T-helper 17 cell (primary cell): Measurements from ENCODE around the gene NHLH1. TPM values are rescaled to one million over a fixed set of nuclear protein-coding genes. Genes with fewer than 3 reads are reported as not detected.

Experiments
- ATAC-seq: fragments of 150-1000 bp; cut with Tn5 transposase; 2 replicates; pipeline ENCODE4 v1.10.0; 2021; ENCODE audit warnings: mild to moderate bottlenecking, moderate library complexity
- DNase-seq, 3 donors: peaks; one replicate each; pipeline versions ENCODE4 v3.0.0 to v3.0.0-alpha.2; 2020 to 2021
- H3K9me3 ChIP-seq: one replicate; pipeline ENCODE4 v1.7.0; 2013; ENCODE audit warnings: low read length, mild to moderate bottlenecking; ENCODE audit not compliant: control insufficient read depth, poor library complexity, severe bottlenecking
- H3K27ac Mint-ChIP-seq: one replicate; pipeline ENCODE4 v1.8.0; 2022; ENCODE audit warnings: mild to moderate bottlenecking, moderate library complexity, mixed read lengths
- H3K27me3 Mint-ChIP-seq: one replicate; pipeline ENCODE4 v1.8.0; 2022; ENCODE audit warnings: mixed read lengths
- H3K36me3 Mint-ChIP-seq: one replicate; pipeline ENCODE4 v1.8.0; 2022; ENCODE audit warnings: low read depth, mixed read lengths
- H3K4me1 Mint-ChIP-seq: one replicate; pipeline ENCODE4 v1.8.0; 2022; ENCODE audit warnings: mild to moderate bottlenecking, mixed read lengths
- H3K4me3 Mint-ChIP-seq: one replicate; pipeline ENCODE4 v1.8.0; 2022; ENCODE audit warnings: mild to moderate bottlenecking, moderate library complexity, mixed read lengths
- total RNA-seq, 4 donors: library from RNA in 2 of 4; stranded (reverse) in 2 of 4; gene quantifications; one replicate each; pipeline ENCODE4 v1.2.3 and lab custom pipeline; 2022 to 2026

NHLH1 gene
- total RNA-seq, 2 donors from 2014 or later: 0.17 to 0.21 TPM

GRCh38 chr1:160344936-160345335 lies 21.9 kb upstream of the NHLH1 start:
- ATAC-seq (no peak), DNase-seq (no peak)
- H3K4me3 Mint-ChIP-seq: peak overlapping the region; percentile 58
- no peaks in the 10 kb centered on the region for H3K27me3 Mint-ChIP-seq
- H3K9me3 ChIP-seq: no peaks in the 10 kb centered on the region
- peak overlapping the region; percentile 100 for H3K27ac Mint-ChIP-seq
- H3K36me3 Mint-ChIP-seq: peaks cover 10% of the 10 kb centered on the region
- H3K4me1 Mint-ChIP-seq: peaks cover 34% of the 10 kb centered on the region

- peak overlapping the region; percentile 53 for H3K27ac Mint-ChIP-seq
These were observed 20.4 kb upstream of the NHLH1 start for GRCh38 chr1:160346463-160346862.

GRCh38 chr1:160346958-160347357 lies 19.9 kb upstream of the NHLH1 start:
- no peaks in the 10 kb centered on the region for H3K9me3 ChIP-seq
- Mint-ChIP-seq H3K27ac (peak overlapping the region; percentile 53), H3K4me3 (no peak overlapping the region), H3K36me3 (peaks cover 10% of the 10 kb centered on the region), H3K27me3 (no peaks in the 10 kb centered on the region), H3K4me1 (peaks cover 26% of the 10 kb centered on the region)
- ATAC-seq (no peak), DNase-seq (no peak)

More at GRCh38 chr1:160346463-160346862, 20.4 kb upstream of the NHLH1 start:
- no peak for DNase-seq
- H3K4me1 Mint-ChIP-seq: peaks cover 27% of the 10 kb centered on the region
- H3K27me3 Mint-ChIP-seq: no peaks in the 10 kb centered on the region
- no peaks in the 10 kb centered on the region for H3K9me3 ChIP-seq
- no peak overlapping the region for H3K4me3 Mint-ChIP-seq
- no peak for ATAC-seq
- peaks cover 10% of the 10 kb centered on the region for H3K36me3 Mint-ChIP-seq

GRCh38 chr1:160351629-160352028 lies 15.2 kb upstream of the NHLH1 start:
- no peak for ATAC-seq
- H3K36me3 Mint-ChIP-seq: peaks cover 18% of the 10 kb centered on the region
- H3K4me1 Mint-ChIP-seq: peaks cover 14% of the 10 kb centered on the region
- no peak overlapping the region for H3K27ac Mint-ChIP-seq
- no peaks in the 10 kb centered on the region for H3K9me3 ChIP-seq
- DNase-seq: no peak
- no peaks in the 10 kb centered on the region for H3K27me3 Mint-ChIP-seq
- no peak overlapping the region for H3K4me3 Mint-ChIP-seq

- Mint-ChIP-seq H3K27ac (no peak overlapping the region), H3K27me3 (no peaks in the 10 kb centered on the region), H3K36me3 (peaks cover 18% of the 10 kb centered on the region), H3K4me1 (peaks cover 8% of the 10 kb centered on the region), H3K4me3 (no peak overlapping the region)
- no peak for ATAC-seq
- DNase-seq: no peak
- no peaks in the 10 kb centered on the region for H3K9me3 ChIP-seq
These were observed 14.3 kb upstream of the NHLH1 start for GRCh38 chr1:160352555-160352954.

GRCh38 chr1:160353223-160353622 lies 13.6 kb upstream of the NHLH1 start:
- Mint-ChIP-seq H3K4me1 (peaks cover 12% of the 10 kb centered on the region), H3K36me3 (peaks cover 21% of the 10 kb centered on the region)
- no peak for ATAC-seq

GRCh38 chr1:160354388-160354985 lies 12.4 kb upstream of the NHLH1 start:
- H3K9me3 ChIP-seq: no peaks in the 10 kb centered on the region
- Mint-ChIP-seq H3K4me3 (no peak overlapping the region), H3K36me3 (peaks cover 26% of the 10 kb centered on the region), H3K27ac (peak overlapping the region; percentile 37), H3K4me1 (peaks cover 15% of the 10 kb centered on the region), H3K27me3 (no peaks in the 10 kb centered on the region)
- ATAC-seq (peak; percentile 45), DNase-seq (no peak)

More at GRCh38 chr1:160353223-160353622, 13.6 kb upstream of the NHLH1 start:
- Mint-ChIP-seq H3K27me3 (no peaks in the 10 kb centered on the region), H3K27ac (peak overlapping the region; percentile 37), H3K4me3 (no peak overlapping the region)
- H3K9me3 ChIP-seq: no peaks in the 10 kb centered on the region
- no peak for DNase-seq

GRCh38 chr1:160357286-160358002 lies 9.4 kb upstream of the NHLH1 start:
- Mint-ChIP-seq H3K27me3 (no peaks in the 10 kb centered on the region), H3K4me1 (peaks cover 17% of the 10 kb centered on the region), H3K36me3 (peaks cover 24% of the 10 kb centered on the region), H3K4me3 (no peak overlapping the region), H3K27ac (no peak overlapping the region)
- no peak for ATAC-seq
- no peak for DNase-seq
- no peaks in the 10 kb centered on the region for H3K9me3 ChIP-seq

- DNase-seq (no peak), ATAC-seq (no peak)
- no peaks in the 10 kb centered on the region for H3K9me3 ChIP-seq
- H3K4me1 Mint-ChIP-seq: peaks cover 20% of the 10 kb centered on the region
- no peaks in the 10 kb centered on the region for H3K27me3 Mint-ChIP-seq
- peaks cover 22% of the 10 kb centered on the region for H3K36me3 Mint-ChIP-seq
- peak overlapping the region; percentile 24 for H3K27ac Mint-ChIP-seq
- no peak overlapping the region for H3K4me3 Mint-ChIP-seq
These were observed 8.8 kb upstream of the NHLH1 start for GRCh38 chr1:160358073-160358472.

- Mint-ChIP-seq H3K4me1 (peaks cover 26% of the 10 kb centered on the region), H3K4me3 (no peak overlapping the region), H3K27ac (no peak overlapping the region), H3K36me3 (peaks cover 19% of the 10 kb centered on the region), H3K27me3 (no peaks in the 10 kb centered on the region)
- no peaks in the 10 kb centered on the region for H3K9me3 ChIP-seq
- ATAC-seq (no peak), DNase-seq (no peak)
These were observed 7.2 kb upstream of the NHLH1 start for GRCh38 chr1:160359559-160360226.

GRCh38 chr1:160360227-160360695 lies 6.6 kb upstream of the NHLH1 start:
- Mint-ChIP-seq H3K27me3 (no peaks in the 10 kb centered on the region), H3K36me3 (peaks cover 17% of the 10 kb centered on the region), H3K27ac (peak overlapping the region; percentile 66), H3K4me3 (no peak overlapping the region), H3K4me1 (peaks cover 27% of the 10 kb centered on the region)
- H3K9me3 ChIP-seq: no peaks in the 10 kb centered on the region
- ATAC-seq (no peak), DNase-seq (no peak)

GRCh38 chr1:160361199-160361598 lies 5.7 kb upstream of the NHLH1 start:
- Mint-ChIP-seq H3K4me1 (peaks cover 30% of the 10 kb centered on the region), H3K27me3 (no peaks in the 10 kb centered on the region), H3K27ac (peak overlapping the region; percentile 66), H3K4me3 (no peak overlapping the region), H3K36me3 (peaks cover 13% of the 10 kb centered on the region)
- ATAC-seq: no peak
- no peak for DNase-seq
- no peaks in the 10 kb centered on the region for H3K9me3 ChIP-seq

- Mint-ChIP-seq H3K4me1 (peaks cover 30% of the 10 kb centered on the region), H3K27me3 (no peaks in the 10 kb centered on the region), H3K36me3 (peaks cover 9% of the 10 kb centered on the region), H3K4me3 (no peak overlapping the region), H3K27ac (peak overlapping the region; percentile 82)
- no peak for DNase-seq
- no peak for ATAC-seq
- H3K9me3 ChIP-seq: no peaks in the 10 kb centered on the region
These were observed 5.1 kb upstream of the NHLH1 start for GRCh38 chr1:160361814-160362167.
